Thyroid gland (tissue), 4 donors: ENCODE data around the gene RAI14.

Experiments
- POLR2A ChIP-seq, 2 donors: fragments of 450-650 bp; IDR thresholded peaks; one replicate each; pipeline ENCODE4 v1.6.1; 2017; ENCODE audit warnings: antibody characterized with exemption in 2 of 2, mild to moderate bottlenecking in 2 of 2, moderate library complexity in 1 of 2
- TF ChIP-seq, protein P1 (sequence below), 6 experiments: fragments of 200-600 bp in 3 of 6; fragments of 450-650 bp in 3 of 6; sonication (generic) in 3 of 6; IDR thresholded peaks; one replicate each; pipeline ENCODE4 v1.5.1; 2016 to 2019; ENCODE audit warnings: antibody characterized with exemption in 6 of 6, mild to moderate bottlenecking in 2 of 6, inconsistent platforms in 1 of 6, moderate library complexity in 1 of 6

DNA sequence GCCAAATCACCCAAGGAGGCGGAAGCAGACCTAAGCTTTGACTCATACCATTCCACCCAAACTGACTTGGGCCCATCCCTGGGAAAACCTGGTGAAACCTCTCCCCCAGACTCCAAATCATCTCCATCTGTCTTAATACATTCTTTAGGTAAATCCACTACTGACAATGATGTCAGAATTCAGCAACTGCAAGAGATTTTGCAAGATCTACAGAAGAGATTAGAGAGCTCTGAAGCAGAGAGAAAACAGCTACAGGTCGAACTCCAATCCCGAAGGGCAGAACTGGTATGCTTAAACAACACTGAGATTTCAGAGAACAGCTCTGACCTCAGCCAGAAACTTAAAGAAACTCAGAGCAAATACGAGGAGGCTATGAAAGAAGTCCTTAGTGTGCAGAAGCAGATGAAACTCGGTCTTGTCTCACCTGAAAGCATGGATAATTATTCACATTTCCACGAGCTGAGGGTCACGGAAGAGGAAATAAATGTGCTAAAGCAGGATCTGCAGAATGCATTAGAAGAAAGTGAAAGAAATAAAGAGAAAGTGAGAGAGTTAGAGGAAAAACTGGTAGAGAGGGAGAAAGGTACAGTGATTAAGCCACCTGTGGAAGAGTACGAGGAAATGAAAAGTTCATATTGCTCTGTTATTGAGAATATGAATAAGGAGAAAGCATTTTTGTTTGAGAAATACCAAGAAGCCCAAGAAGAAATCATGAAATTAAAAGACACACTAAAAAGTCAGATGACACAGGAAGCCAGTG is 167.0 kb downstream of the RAI14 start:
- TF ChIP-seq, protein P1, sequence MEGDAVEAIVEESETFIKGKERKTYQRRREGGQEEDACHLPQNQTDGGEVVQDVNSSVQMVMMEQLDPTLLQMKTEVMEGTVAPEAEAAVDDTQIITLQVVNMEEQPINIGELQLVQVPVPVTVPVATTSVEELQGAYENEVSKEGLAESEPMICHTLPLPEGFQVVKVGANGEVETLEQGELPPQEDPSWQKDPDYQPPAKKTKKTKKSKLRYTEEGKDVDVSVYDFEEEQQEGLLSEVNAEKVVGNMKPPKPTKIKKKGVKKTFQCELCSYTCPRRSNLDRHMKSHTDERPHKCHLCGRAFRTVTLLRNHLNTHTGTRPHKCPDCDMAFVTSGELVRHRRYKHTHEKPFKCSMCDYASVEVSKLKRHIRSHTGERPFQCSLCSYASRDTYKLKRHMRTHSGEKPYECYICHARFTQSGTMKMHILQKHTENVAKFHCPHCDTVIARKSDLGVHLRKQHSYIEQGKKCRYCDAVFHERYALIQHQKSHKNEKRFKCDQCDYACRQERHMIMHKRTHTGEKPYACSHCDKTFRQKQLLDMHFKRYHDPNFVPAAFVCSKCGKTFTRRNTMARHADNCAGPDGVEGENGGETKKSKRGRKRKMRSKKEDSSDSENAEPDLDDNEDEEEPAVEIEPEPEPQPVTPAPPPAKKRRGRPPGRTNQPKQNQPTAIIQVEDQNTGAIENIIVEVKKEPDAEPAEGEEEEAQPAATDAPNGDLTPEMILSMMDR (IDR thresholded peaks at IDR 0.05): no peak
- no peak for TF ChIP-seq POLR2A (IDR thresholded peaks at IDR 0.05)
